Stimulated activated CD4-positive, alpha-beta T cell treated with anti-CD3 and anti-CD28 coated beads, Interleukin-4, amount 100 ng/mL, for 4 hours (primary cell): ENCODE results near the gene NINL.
"Not testable (repeated sequence)": the region's sequence is repeated elsewhere in the genome, so short reads cannot be mapped to it uniquely, and the experiment has no call there.

Source experiments
- DNase-seq, 2 experiments: peaks; one replicate each; pipeline ENCODE4 v3.0.0-alpha.2; 2020

The NINL gene

GRCh38 chr20:25551413-25552215 is 33.7 kb downstream of the NINL start:
- DNase-seq: no peak

GRCh38 chr20:25550645-25551337 is 34.5 kb downstream of the NINL start:
- DNase-seq: not testable (repeated sequence)

- no peak for DNase-seq
Observed at GRCh38 chr20:25549843-25550477, 35.4 kb downstream of the NINL start.

GRCh38 chr20:25549172-25549773 is 36.1 kb downstream of the NINL start:
- DNase-seq: no peak

- DNase-seq: no peak
Observed at GRCh38 chr20:25548613-25549086, 36.7 kb downstream of the NINL start.

- no peak for DNase-seq
Observed at GRCh38 chr20:25547999-25548398, 37.3 kb downstream of the NINL start.

GRCh38 chr20:25547063-25547462 is 38.3 kb downstream of the NINL start:
- DNase-seq: no peak

- DNase-seq: no peak
Observed at GRCh38 chr20:25546048-25546447, 39.3 kb downstream of the NINL start.

GRCh38 chr20:25545171-25545570 is 40.2 kb downstream of the NINL start:
- no peak for DNase-seq

GRCh38 chr20:25544734-25545133 is 40.6 kb downstream of the NINL start:
- DNase-seq: no peak

GRCh38 chr20:25544311-25544710 is 41.0 kb downstream of the NINL start:
- DNase-seq: no peak

- no peak for DNase-seq
Observed at GRCh38 chr20:25543068-25543467, 42.3 kb downstream of the NINL start.

- DNase-seq: no peak
Observed at GRCh38 chr20:25541676-25542075, 43.7 kb downstream of the NINL start.

- no peak for DNase-seq
Observed at GRCh38 chr20:25539742-25540672, 45.3 kb downstream of the NINL start.

- DNase-seq: no peak
Observed at GRCh38 chr20:25538838-25539665, 46.3 kb downstream of the NINL start.

GRCh38 chr20:25537890-25538289 is 47.4 kb downstream of the NINL start:
- DNase-seq: no peak

GRCh38 chr20:25535762-25536161 is 49.6 kb downstream of the NINL start:
- DNase-seq: no peak

- no peak for DNase-seq
Observed at GRCh38 chr20:25534845-25535244, 50.5 kb downstream of the NINL start.

GRCh38 chr20:25533920-25534700 is 51.2 kb downstream of the NINL start:
- no peak for DNase-seq

GRCh38 chr20:25532971-25533391 is 52.4 kb downstream of the NINL start:
- DNase-seq: no peak
